H1 (cell line): ENCODE results near the gene IL3. TPM values are rescaled to one million over a fixed set of nuclear protein-coding genes. Genes with fewer than 3 reads are reported as not detected.

ENCODE experiments used
- CTCF ChIA-PET: fragments of 300-600 bp; sonication (Branson Sonifier 250); formaldehyde crosslinking; loops from one replicate; lab custom pipeline; 2021; ENCODE audit not compliant: partially characterized antibody; lab: Charles Lee
- POLR2A ChIA-PET: fragments of 300-600 bp; sonication (Branson Sonifier 250); formaldehyde crosslinking; loops from one replicate; lab custom pipeline; 2021; ENCODE audit warnings: inconsistent platforms; ENCODE audit not compliant: partially characterized antibody; lab: Charles Lee
- DNase-seq, 2 experiments: peaks; one replicate each; pipeline versions ENCODE4 v3.0.0 to v3.0.0-alpha.2; 2010 to 2022; ENCODE audit warnings: low spot score in 2 of 2, low read depth in 1 of 2, mixed read lengths in 1 of 2
- FAIRE-seq: peaks from 2 replicates; lab custom pipeline; 2011; peaks lifted over from hg19 to GRCh38; lab: Jason Lieb, UNC
- H2AFZ ChIP-seq: 2 replicates; pipeline ENCODE4 v1.8.1; 2012; ENCODE audit warnings: low read length, inconsistent platforms
- H2AK5ac ChIP-seq: 2 replicates; pipeline ENCODE4 v1.6.1; 2013; ENCODE audit warnings: low read depth, low read length
- H2BK120ac ChIP-seq: replicated peaks from 2 replicates; pipeline ENCODE3; 2013; ENCODE audit warnings: low read depth, low read length, inconsistent platforms
- H2BK12ac ChIP-seq: 2 replicates; pipeline ENCODE4 v1.6.1; 2013; ENCODE audit warnings: low read depth, low read length
- H2BK15ac ChIP-seq: 2 replicates; pipeline ENCODE4 v1.6.1; 2013; ENCODE audit warnings: low read length
- H2BK20ac ChIP-seq: 2 replicates; pipeline ENCODE4 v1.6.1; 2013; ENCODE audit warnings: low read length
- H2BK5ac ChIP-seq: 2 replicates; pipeline ENCODE4 v1.6.1; 2013; ENCODE audit warnings: low read depth, low read length
- H3K14ac ChIP-seq: 2 replicates; pipeline ENCODE4 v1.6.1; 2013; ENCODE audit warnings: inconsistent platforms; ENCODE audit not compliant: insufficient read length
- H3K18ac ChIP-seq: 2 replicates; pipeline ENCODE4 v1.6.1; 2013; ENCODE audit warnings: low read length; ENCODE audit errors: extremely low read depth
- H3K23ac ChIP-seq: 2 replicates; pipeline ENCODE4 v1.6.1; 2013; ENCODE audit warnings: inconsistent platforms; ENCODE audit not compliant: insufficient read length
- H3K23me2 ChIP-seq: 2 replicates; pipeline ENCODE4 v1.6.1; 2013; ENCODE audit warnings: low read depth, low read length
- H3K27ac ChIP-seq: 2 replicates; pipeline ENCODE4 v1.6.1; 2011; ENCODE audit warnings: low read depth, low read length, inconsistent platforms
- H3K27me3 ChIP-seq, 4 experiments: replicated peaks in 1 of 4; 1 replicate in 1 of 4; 2 replicates in 3 of 4; pipeline versions ENCODE4 v1.6.1 to v1.8.1; 2011 to 2013; ENCODE audit warnings: low read length in 3 of 4, mild to moderate bottlenecking in 3 of 4, inconsistent platforms in 2 of 4, mixed read lengths in 2 of 4, moderate library complexity in 1 of 4; ENCODE audit not compliant: control insufficient read depth in 3 of 4, insufficient read depth in 3 of 4; ENCODE audit errors: extremely low read depth in 1 of 4
- H3K36me3 ChIP-seq, 4 experiments: 2 replicates each; pipeline versions ENCODE4 v1.6.1 to v1.8.1; 2011 to 2013; ENCODE audit warnings: mild to moderate bottlenecking in 4 of 4, low read length in 3 of 4, moderate library complexity in 2 of 4, control low read depth in 1 of 4, inconsistent platforms in 1 of 4; ENCODE audit not compliant: insufficient read depth in 4 of 4, control insufficient read depth in 2 of 4
- H3K4ac ChIP-seq: replicated peaks from 2 replicates; pipeline ENCODE3; 2013; ENCODE audit warnings: low read length, low read depth, mixed read lengths, inconsistent platforms; ENCODE audit not compliant: insufficient read length
- H3K4me1 ChIP-seq, 4 experiments: replicated peaks in 1 of 4; 1 replicate in 1 of 4; 2 replicates in 3 of 4; pipeline versions ENCODE4 v1.6.1 to v1.8.1; 2011 to 2013; ENCODE audit warnings: low read length in 3 of 4, inconsistent platforms in 2 of 4, mixed read lengths in 1 of 4; ENCODE audit not compliant: insufficient read depth in 4 of 4, control insufficient read depth in 3 of 4
- H3K4me2 ChIP-seq, 2 experiments: 2 replicates each; pipeline versions ENCODE4 v1.6.1 to v1.8.1; 2011 to 2013; ENCODE audit warnings: low read depth in 2 of 2, low read length in 2 of 2, control low read depth in 1 of 2, inconsistent platforms in 1 of 2, mild to moderate bottlenecking in 1 of 2; ENCODE audit not compliant: insufficient read depth in 1 of 2
- H3K4me3 ChIP-seq, 4 experiments: fragments of 200-600, 300-600 bp in 1 of 4; sonication (generic), shearing (Covaris generic), sonication (Bioruptor Twin) in 1 of 4; 2 replicates each; pipeline versions ENCODE4 v1.5.1 to v1.8.1; 2011 to 2016; ENCODE audit warnings: low read length in 4 of 4, low read depth in 3 of 4, control low read depth in 2 of 4, inconsistent platforms in 2 of 4, mild to moderate bottlenecking in 2 of 4, mixed read lengths in 1 of 4, moderate library complexity in 1 of 4; ENCODE audit not compliant: insufficient read depth in 2 of 4; ENCODE audit errors: extremely low read depth in 1 of 4
- H3K56ac ChIP-seq: replicated peaks from 2 replicates; pipeline ENCODE3; 2013; ENCODE audit warnings: low read depth, mild to moderate bottlenecking, mixed read lengths, low read length, inconsistent platforms; ENCODE audit not compliant: insufficient read length
- H3K79me1 ChIP-seq: 2 replicates; pipeline ENCODE4 v1.6.1; 2013; ENCODE audit warnings: low read depth, low read length, control low read depth
- H3K79me2 ChIP-seq, 2 experiments: 2 replicates each; pipeline versions ENCODE4 v1.6.1 to v1.8.1; 2012 to 2013; ENCODE audit warnings: low read length in 2 of 2, mild to moderate bottlenecking in 2 of 2, inconsistent platforms in 1 of 2; ENCODE audit not compliant: insufficient read depth in 2 of 2, control insufficient read depth in 1 of 2
- H3K9ac ChIP-seq, 4 experiments: replicated peaks in 1 of 4; 1 replicate in 1 of 4; 2 replicates in 3 of 4; pipeline versions ENCODE4 v1.6.1 to v1.8.1; 2011 to 2013; ENCODE audit warnings: low read depth in 3 of 4, low read length in 3 of 4, control low read depth in 2 of 4, mild to moderate bottlenecking in 2 of 4, moderate library complexity in 2 of 4, inconsistent platforms in 1 of 4; ENCODE audit errors: extremely low read depth in 1 of 4
- H3K9me3 ChIP-seq, 2 experiments: 2 replicates each; pipeline versions ENCODE4 v1.6.1 to v1.8.1; 2012 to 2013; ENCODE audit warnings: mild to moderate bottlenecking in 2 of 2, moderate library complexity in 2 of 2, control low read depth in 1 of 2, inconsistent platforms in 1 of 2, low read depth in 1 of 2, low read length in 1 of 2, mixed read lengths in 1 of 2; ENCODE audit not compliant: insufficient read depth in 2 of 2
- H4K20me1 ChIP-seq, 2 experiments: replicated peaks in 1 of 2; 2 replicates each; pipeline versions ENCODE3 to v1.8.1; 2011 to 2013; ENCODE audit warnings: inconsistent platforms in 2 of 2, low read length in 2 of 2, mild to moderate bottlenecking in 1 of 2; ENCODE audit not compliant: insufficient read depth in 2 of 2, control insufficient read depth in 1 of 2
- H4K5ac ChIP-seq: 2 replicates; pipeline ENCODE4 v1.6.1; 2013; ENCODE audit warnings: low read length, low read depth, mixed read lengths, inconsistent platforms; ENCODE audit not compliant: insufficient read length
- H4K8ac ChIP-seq: 2 replicates; pipeline ENCODE4 v1.8.0; 2013; ENCODE audit warnings: mild to moderate bottlenecking, moderate library complexity, low read length, inconsistent platforms; ENCODE audit not compliant: insufficient read depth; ENCODE audit errors: extremely low read depth
- H4K91ac ChIP-seq: replicated peaks from 2 replicates; pipeline ENCODE3; 2013; ENCODE audit warnings: low read length, mixed read lengths, inconsistent platforms; ENCODE audit not compliant: insufficient read length
- GTF2F1 ChIP-seq: IDR thresholded peaks from 2 replicates; pipeline ENCODE4 v1.6.1; 2012; ENCODE audit warnings: low read depth, low read length, improper control_type of control experiment, borderline replicate concordance
- MAFK ChIP-seq: IDR thresholded peaks from 2 replicates; pipeline ENCODE4 v1.6.1; 2012; ENCODE audit warnings: low read depth, mild to moderate bottlenecking, improper control_type of control experiment, low read length
- POU5F1 ChIP-seq: IDR thresholded peaks from 2 replicates; pipeline ENCODE4 v1.6.1; 2011; ENCODE audit warnings: low read depth, mild to moderate bottlenecking, low read length, moderate library complexity
- RNF2 ChIP-seq: fragments of 200-900, 300-1000 bp; sonication (generic); IDR thresholded peaks from 2 replicates; pipeline ENCODE4 v1.7.1; 2016; ENCODE audit warnings: borderline replicate concordance, low read depth, mild to moderate bottlenecking, antibody characterized with exemption, low read length; ENCODE audit not compliant: poor library complexity, severe bottlenecking; ENCODE audit errors: missing control alignments
- SP4 ChIP-seq: IDR thresholded peaks from 2 replicates; pipeline ENCODE4 v1.6.1; 2012; ENCODE audit warnings: low read length, inconsistent platforms
- SUZ12 ChIP-seq: fragments of 200-600 bp; sonication (generic); IDR thresholded peaks from 2 replicates; pipeline ENCODE4 v1.6.1; 2012; ENCODE audit warnings: mild to moderate bottlenecking, inconsistent platforms, low read length, moderate library complexity, mixed read lengths
- TBP ChIP-seq: IDR thresholded peaks from 2 replicates; pipeline ENCODE4 v1.6.1; 2011; ENCODE audit warnings: low read depth, low read length, improper control_type of control experiment
- WGBS, 2 experiments: shearing (Covaris generic) in 1 of 2; methylation state at CpG; one replicate each; pipeline versions ENCODE4 v1.1.6 to v1.1.7; 2013 to 2015; ENCODE audit warnings: low lambda C conversion rate in 2 of 2, mixed read lengths in 2 of 2, inconsistent platforms in 1 of 2, low coverage in 1 of 2, missing lambda C conversion rate in 1 of 2; ENCODE audit not compliant: insufficient replicate concordance in 2 of 2, insufficient coverage in 1 of 2, insufficient read length in 1 of 2; ENCODE audit errors: extremely low coverage in 1 of 2, missing lambda C conversion rate in 1 of 2; 5-methylcytosine and 5-hydroxymethylcytosine counted together
- polyA plus RNA-seq, 7 experiments: library from polyadenylated mRNA; depleted of rRNA in 3 of 7; stranded (reverse) in 5 of 7; unstranded in 2 of 7; fragments of >200 nt in 5 of 7; fragments of 200-250 nt in 2 of 7; gene quantifications; 1 replicate in 5 of 7; 2 replicates in 1 of 7; 4 replicates in 1 of 7; pipeline versions ENCODE4 v1.2.1 to v1.2.3, GENCODE V29; 2011 to 2013; ENCODE audit warnings: missing spikeins in 2 of 7, mixed read lengths in 2 of 7
- total RNA-seq: library from RNA; stranded (reverse); fragmentation: NEBNext Ultra II Directional; extraction: Animal tissue kit (Norgen Biotek cat#: 25700); gene quantifications from 2 replicates; pipeline ENCODE4 v1.2.1, GENCODE V29; 2021

The IL3 gene
- total and polyA plus RNA-seq, 2 of the 8 experiments (the other 6 are each of a cell fraction or from before 2014, with no cell fraction given), result not detected

DNA sequence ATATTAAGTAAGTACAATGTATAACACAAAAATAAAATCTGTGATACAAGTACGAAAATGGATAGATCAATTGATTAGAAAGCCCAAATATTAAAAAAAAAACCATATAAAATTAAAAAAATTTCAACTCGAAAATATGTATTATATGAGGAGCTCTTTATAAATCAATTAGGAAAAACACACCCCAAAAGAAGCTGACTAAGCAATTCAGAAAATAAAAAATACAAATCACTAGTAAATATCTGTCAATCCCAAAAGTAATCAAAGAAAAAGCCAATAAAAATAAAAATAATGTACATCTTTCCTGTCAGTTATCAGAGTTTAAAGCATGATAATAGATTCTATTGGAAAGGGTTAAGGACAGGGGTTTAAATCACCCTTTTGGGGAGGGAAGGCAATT lies 38.8 kb upstream of the IL3 start:
- H2BK5ac ChIP-seq, result no peak overlapping the region
- no peak overlapping the region for H3K4me3 ChIP-seq
- H3K56ac ChIP-seq, result no peak overlapping the region
- no peak for FAIRE-seq
- no peak overlapping the region for H3K18ac ChIP-seq
- H4K8ac ChIP-seq, result no peak overlapping the region
- H3K27ac ChIP-seq, result no peak overlapping the region
- ChIA-PET CTCF (interaction anchor here (0.6 kb wide), 1 partner anchor 211 kb away, joined by 3 read pairs; no protein-coding TSS in a partner anchor), POLR2A (no interaction called here)
- no peak overlapping the region for H2BK12ac ChIP-seq
- TF ChIP-seq POU5F1 (no peak), SP4 (no peak), GTF2F1 (no peak), RNF2 (no peak), TBP (no peak), MAFK (peak; percentile 65; the same call in 1 of the 2 replicates), SUZ12 (no peak)
- H2BK15ac ChIP-seq, result no peak overlapping the region
- no peak overlapping the region for H2BK120ac ChIP-seq
- H3K79me1 ChIP-seq, result no peaks in the 10 kb centered on the region
- H2AK5ac ChIP-seq, result no peak overlapping the region
- WGBS, 2 experiments, result 76% methylated on average over 2 of the region's 2 CpGs; no CpG with 5 or more reads in 1 of the 2 experiments
- DNase-seq, result no peak
- H4K20me1 ChIP-seq, result no peaks in the 10 kb centered on the region
- no peaks in the 10 kb centered on the region for H3K27me3 ChIP-seq
- H3K23ac ChIP-seq, result no peak overlapping the region
- no peak overlapping the region for H4K91ac ChIP-seq
- no peak overlapping the region for H4K5ac ChIP-seq
- no peaks in the 10 kb centered on the region for H3K9me3 ChIP-seq
- no peak overlapping the region for H3K9ac ChIP-seq
- no peak overlapping the region for H3K4ac ChIP-seq
- H3K23me2 ChIP-seq, result peaks cover 2% of the 10 kb centered on the region; the same call in 1 of the 2 replicates
- H3K14ac ChIP-seq, result no peak overlapping the region
- no peak overlapping the region for H2BK20ac ChIP-seq
- no peaks in the 10 kb centered on the region for H3K36me3 ChIP-seq
- no peaks in the 10 kb centered on the region for H3K79me2 ChIP-seq
- no peak overlapping the region for H3K4me2 ChIP-seq
- no peaks in the 10 kb centered on the region for H3K4me1 ChIP-seq
- no peak overlapping the region for H2AFZ ChIP-seq
